ENCODE results near the gene C10orf120.

Gene C10orf120

DNA sequence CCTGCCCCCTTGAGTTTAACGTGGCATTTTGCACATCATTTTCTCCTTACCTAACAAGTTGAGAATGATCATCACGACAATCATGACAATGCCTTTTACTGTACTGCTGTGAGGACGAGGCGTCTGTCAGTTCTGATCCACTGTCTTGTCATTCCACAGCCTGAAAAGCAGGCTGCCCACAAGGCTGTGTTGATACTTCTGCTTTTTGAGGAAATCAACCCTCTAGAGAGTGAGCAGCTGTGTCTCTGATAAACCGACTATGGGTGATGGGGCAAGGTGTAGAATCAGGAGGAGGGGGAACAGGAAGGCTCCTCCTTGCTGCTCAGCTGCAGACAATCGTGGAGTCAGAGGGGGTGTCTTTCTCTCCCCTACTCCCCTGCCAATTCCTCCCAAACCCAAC lies 30.6 kb upstream of the C10orf120 start:
- Histone ChIP-seq H3K9me3 (ENCODE audit: control insufficient read depth, insufficient read depth, low read depth, low read length) (no peaks in the 10 kb centered on the region), H3K4me1 (ENCODE audit: control insufficient read depth, insufficient read depth, low read length) (no peaks in the 10 kb centered on the region), H3K36me3 (ENCODE audit: control insufficient read depth in 2 of 2, insufficient read depth in 1 of 2, low read length in 2 of 2) (no peaks in the 10 kb centered on the region), H3K27ac (ENCODE audit: extremely low read depth, low read depth, low read length) (no peak overlapping the region), H3K4me3 (ENCODE audit: low read depth, low read length) (no peak overlapping the region)
- TF ChIP-seq, protein P1, sequence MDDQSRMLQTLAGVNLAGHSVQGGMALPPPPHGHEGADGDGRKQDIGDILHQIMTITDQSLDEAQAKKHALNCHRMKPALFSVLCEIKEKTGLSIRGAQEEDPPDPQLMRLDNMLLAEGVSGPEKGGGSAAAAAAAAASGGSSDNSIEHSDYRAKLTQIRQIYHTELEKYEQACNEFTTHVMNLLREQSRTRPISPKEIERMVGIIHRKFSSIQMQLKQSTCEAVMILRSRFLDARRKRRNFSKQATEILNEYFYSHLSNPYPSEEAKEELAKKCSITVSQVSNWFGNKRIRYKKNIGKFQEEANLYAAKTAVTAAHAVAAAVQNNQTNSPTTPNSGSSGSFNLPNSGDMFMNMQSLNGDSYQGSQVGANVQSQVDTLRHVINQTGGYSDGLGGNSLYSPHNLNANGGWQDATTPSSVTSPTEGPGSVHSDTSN (CRISPR knock-in tag; IDR thresholded peaks at IDR 0.05), result no peak
- TF ChIP-seq ZNF140 (tag by site-specific recombination; IDR thresholded peaks at IDR 0.05), result no peak
- TF ChIP-seq, protein P2, sequence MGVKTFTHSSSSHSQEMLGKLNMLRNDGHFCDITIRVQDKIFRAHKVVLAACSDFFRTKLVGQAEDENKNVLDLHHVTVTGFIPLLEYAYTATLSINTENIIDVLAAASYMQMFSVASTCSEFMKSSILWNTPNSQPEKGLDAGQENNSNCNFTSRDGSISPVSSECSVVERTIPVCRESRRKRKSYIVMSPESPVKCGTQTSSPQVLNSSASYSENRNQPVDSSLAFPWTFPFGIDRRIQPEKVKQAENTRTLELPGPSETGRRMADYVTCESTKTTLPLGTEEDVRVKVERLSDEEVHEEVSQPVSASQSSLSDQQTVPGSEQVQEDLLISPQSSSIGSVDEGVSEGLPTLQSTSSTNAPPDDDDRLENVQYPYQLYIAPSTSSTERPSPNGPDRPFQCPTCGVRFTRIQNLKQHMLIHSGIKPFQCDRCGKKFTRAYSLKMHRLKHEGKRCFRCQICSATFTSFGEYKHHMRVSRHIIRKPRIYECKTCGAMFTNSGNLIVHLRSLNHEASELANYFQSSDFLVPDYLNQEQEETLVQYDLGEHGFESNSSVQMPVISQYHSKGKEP (tag by site-specific recombination; IDR thresholded peaks at IDR 0.05), result no peak
- POLR2A ChIA-PET, result no interaction called here
- CTCF ChIA-PET, result no interaction called here

DNA sequence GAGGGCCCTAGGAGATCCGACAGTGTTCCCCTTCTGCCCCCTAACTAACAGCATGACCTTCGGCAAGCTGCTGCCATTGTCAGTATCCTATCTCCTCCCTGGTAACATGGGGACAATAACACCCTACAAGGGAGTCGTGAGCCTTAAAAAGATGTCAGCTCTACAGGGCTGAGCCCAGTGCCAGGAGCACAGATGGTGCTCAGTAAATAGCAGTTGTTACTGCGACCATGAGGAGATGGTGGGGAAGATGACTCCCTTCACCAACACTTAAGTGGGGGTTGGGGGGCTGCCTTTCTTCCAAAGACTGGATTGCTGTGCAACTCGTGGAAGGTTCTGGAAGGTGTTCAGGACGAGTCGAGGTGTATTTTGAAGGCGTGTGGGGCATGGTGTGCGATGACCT lies 29.5 kb upstream of the C10orf120 start:
- no peaks in the 10 kb centered on the region for H3K36me3 ChIP-seq (ENCODE audit: control insufficient read depth in 2 of 2, insufficient read depth in 1 of 2, low read length in 2 of 2)
- no peak overlapping the region for H3K27ac ChIP-seq (ENCODE audit: extremely low read depth, low read depth, low read length)
- H3K9me3 ChIP-seq (ENCODE audit: control insufficient read depth, insufficient read depth, low read depth, low read length), result no peaks in the 10 kb centered on the region
- TF ChIP-seq ZNF514 (tag by site-specific recombination; IDR thresholded peaks at IDR 0.05), result no peak
- TF ChIP-seq ZNF837 (tag by site-specific recombination; IDR thresholded peaks at IDR 0.05), result no peak
- TF ChIP-seq, protein P3, sequence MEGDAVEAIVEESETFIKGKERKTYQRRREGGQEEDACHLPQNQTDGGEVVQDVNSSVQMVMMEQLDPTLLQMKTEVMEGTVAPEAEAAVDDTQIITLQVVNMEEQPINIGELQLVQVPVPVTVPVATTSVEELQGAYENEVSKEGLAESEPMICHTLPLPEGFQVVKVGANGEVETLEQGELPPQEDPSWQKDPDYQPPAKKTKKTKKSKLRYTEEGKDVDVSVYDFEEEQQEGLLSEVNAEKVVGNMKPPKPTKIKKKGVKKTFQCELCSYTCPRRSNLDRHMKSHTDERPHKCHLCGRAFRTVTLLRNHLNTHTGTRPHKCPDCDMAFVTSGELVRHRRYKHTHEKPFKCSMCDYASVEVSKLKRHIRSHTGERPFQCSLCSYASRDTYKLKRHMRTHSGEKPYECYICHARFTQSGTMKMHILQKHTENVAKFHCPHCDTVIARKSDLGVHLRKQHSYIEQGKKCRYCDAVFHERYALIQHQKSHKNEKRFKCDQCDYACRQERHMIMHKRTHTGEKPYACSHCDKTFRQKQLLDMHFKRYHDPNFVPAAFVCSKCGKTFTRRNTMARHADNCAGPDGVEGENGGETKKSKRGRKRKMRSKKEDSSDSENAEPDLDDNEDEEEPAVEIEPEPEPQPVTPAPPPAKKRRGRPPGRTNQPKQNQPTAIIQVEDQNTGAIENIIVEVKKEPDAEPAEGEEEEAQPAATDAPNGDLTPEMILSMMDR (tag by site-specific recombination; IDR thresholded peaks at IDR 0.05), result no peak
- no peak for TF ChIP-seq ZNF223 (tag by site-specific recombination; IDR thresholded peaks at IDR 0.05)
- H3K4me1 ChIP-seq (ENCODE audit: control insufficient read depth, insufficient read depth, low read length), result no peaks in the 10 kb centered on the region
- no peak overlapping the region for H3K4me3 ChIP-seq (ENCODE audit: low read depth, low read length)
- ChIA-PET POLR2A (no interaction called here), CTCF (no interaction called here)

DNA sequence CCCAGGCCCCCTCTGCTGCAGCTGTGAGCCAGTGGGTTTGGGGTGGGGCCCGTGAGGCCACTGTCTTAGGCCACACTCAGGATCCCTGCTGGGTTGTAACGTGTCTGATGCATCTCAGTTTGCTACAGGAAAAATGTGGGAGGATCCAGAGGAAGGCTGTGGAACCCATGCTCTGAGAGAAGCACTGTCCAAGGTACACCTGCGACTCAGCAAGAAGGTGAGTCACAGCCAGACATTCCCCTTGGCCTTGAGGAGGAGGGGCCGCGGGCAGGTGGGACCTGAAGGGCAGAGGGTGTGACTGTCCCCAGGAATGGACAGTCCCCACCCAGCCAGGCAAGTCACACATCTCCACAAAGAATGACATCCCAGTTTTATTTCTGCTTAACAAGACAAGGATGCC lies 27.8 kb upstream of the C10orf120 start:
- Histone ChIP-seq H3K4me3 (ENCODE audit: low read depth, low read length) (no peak overlapping the region), H3K4me1 (ENCODE audit: control insufficient read depth, insufficient read depth, low read length) (no peaks in the 10 kb centered on the region), H3K36me3 (ENCODE audit: control insufficient read depth in 2 of 2, insufficient read depth in 1 of 2, low read length in 2 of 2) (no peaks in the 10 kb centered on the region), H3K27ac (ENCODE audit: extremely low read depth, low read depth, low read length) (no peak overlapping the region), H3K9me3 (ENCODE audit: control insufficient read depth, insufficient read depth, low read depth, low read length) (no peaks in the 10 kb centered on the region)
- CTCF ChIA-PET, result interaction anchor here (0.7 to 1.0 kb wide), 2 partner anchors 78 to 241 kb away, joined by 3 to 4 read pairs; no protein-coding TSS in a partner anchor
- no peak for TF ChIP-seq HOXC10 (CRISPR knock-in tag; IDR thresholded peaks at IDR 0.05)
- TF ChIP-seq, protein P4, sequence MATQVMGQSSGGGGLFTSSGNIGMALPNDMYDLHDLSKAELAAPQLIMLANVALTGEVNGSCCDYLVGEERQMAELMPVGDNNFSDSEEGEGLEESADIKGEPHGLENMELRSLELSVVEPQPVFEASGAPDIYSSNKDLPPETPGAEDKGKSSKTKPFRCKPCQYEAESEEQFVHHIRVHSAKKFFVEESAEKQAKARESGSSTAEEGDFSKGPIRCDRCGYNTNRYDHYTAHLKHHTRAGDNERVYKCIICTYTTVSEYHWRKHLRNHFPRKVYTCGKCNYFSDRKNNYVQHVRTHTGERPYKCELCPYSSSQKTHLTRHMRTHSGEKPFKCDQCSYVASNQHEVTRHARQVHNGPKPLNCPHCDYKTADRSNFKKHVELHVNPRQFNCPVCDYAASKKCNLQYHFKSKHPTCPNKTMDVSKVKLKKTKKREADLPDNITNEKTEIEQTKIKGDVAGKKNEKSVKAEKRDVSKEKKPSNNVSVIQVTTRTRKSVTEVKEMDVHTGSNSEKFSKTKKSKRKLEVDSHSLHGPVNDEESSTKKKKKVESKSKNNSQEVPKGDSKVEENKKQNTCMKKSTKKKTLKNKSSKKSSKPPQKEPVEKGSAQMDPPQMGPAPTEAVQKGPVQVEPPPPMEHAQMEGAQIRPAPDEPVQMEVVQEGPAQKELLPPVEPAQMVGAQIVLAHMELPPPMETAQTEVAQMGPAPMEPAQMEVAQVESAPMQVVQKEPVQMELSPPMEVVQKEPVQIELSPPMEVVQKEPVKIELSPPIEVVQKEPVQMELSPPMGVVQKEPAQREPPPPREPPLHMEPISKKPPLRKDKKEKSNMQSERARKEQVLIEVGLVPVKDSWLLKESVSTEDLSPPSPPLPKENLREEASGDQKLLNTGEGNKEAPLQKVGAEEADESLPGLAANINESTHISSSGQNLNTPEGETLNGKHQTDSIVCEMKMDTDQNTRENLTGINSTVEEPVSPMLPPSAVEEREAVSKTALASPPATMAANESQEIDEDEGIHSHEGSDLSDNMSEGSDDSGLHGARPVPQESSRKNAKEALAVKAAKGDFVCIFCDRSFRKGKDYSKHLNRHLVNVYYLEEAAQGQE (tag by site-specific recombination; IDR thresholded peaks at IDR 0.05), result peak; percentile 75; the same call in 1 of the 2 replicates
- no peak for TF ChIP-seq ZNF324 (tag by site-specific recombination; IDR thresholded peaks at IDR 0.05)
- no peak for TF ChIP-seq ZNF138 (tag by site-specific recombination; IDR thresholded peaks at IDR 0.05; ENCODE audit: borderline replicate concordance)
- no peak for TF ChIP-seq KLF7 (tag by site-specific recombination; IDR thresholded peaks at IDR 0.05; ENCODE audit: borderline replicate concordance)
- POLR2A ChIA-PET, result no interaction called here

Measured in HEK293 (cell line).